HG03378 (cell line): Measurements from ENCODE around the gene ZNRD2.
"Not testable (repeated sequence)": the region's sequence is repeated elsewhere in the genome, so short reads cannot be mapped to it uniquely, and the experiment has no call there.

Source experiments
- ATAC-seq: cut with Tn5 transposase; IDR thresholded peaks from one replicate; pipeline ENCODE4 v1.9.1; 2021; ENCODE audit warnings: mild to moderate bottlenecking, moderate library complexity; ENCODE audit not compliant: unreplicated experiment

The ZNRD2 gene

DNA sequence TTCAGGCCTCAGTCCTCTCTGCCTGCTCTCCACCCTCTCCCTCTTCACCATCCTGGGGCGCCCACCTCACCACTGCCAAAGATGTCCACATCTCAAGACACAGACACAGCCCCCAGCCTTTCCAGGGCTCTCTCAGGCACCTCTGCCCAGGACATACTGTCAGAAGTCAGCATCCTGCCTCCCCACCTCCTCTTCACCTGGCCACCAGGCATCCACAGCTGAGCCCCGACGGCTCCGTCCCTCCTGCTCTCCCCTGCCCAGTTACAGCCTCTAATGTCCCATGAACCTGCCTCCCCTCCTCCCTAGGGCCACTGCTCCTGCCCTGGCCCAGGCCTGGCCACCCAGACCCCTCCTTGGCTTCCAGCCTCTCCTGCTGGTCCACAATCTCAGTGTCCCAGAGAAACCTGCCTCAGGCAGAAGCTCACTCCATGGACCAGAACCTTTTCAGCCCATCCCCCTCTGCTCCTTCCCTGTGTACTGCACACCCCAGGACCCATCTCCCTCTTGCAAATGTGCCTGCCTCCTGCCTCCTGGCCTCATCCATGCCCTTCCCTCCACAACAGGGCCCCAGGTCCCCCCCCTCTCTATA is 15.3 kb upstream of the ZNRD2 start:
- ATAC-seq: no peak

- no peak for ATAC-seq
These were observed 14.5 kb upstream of the ZNRD2 start for GRCh38 chr11:65555693-65556231.

GRCh38 chr11:65556470-65557279 is 13.6 kb upstream of the ZNRD2 start:
- no peak for ATAC-seq

DNA sequence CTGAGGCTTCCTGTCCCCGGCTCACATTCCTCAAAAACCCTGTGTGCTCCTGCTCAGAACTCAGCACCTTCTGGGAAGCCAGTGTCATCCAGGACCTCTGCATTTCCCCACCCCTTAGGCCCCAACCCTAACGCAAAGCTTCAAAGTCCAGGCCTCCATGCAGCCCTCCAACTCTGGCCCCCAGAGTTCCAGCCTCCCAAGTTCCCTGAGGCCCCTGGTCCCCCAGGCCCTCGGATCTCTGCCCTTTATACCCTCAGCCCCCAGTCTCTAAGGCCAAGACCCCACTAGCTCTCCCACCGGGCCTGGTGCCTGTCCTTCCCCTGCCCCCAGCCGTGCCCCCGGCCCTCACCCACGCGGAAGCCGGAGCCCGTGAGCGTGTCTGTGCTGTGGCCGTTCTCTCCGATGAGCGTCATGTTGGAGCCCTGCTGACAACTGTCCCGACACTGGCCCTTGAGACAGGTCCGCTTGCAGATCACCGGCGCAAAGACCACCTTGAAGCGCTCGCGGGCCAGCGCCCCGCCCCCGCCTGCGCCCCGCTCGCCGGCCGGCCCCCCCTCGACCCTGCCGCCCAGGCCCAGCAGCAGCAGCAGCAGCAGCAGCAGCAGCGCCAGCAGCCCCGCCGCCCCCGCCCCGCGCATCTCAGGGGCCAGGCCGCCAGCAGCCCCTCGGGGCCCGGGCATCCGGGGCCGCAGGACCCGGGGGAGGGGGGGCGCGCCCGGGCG is 12.8 kb upstream of the ZNRD2 start:
- no peak for ATAC-seq

- ATAC-seq: no peak
These were observed 12.0 kb upstream of the ZNRD2 start, which contains the start of gene LTBP3 for GRCh38 chr11:65558002-65558929. Gene LTBP3 (minus strand): TSS chr11:65558359. CDS start chr11:65557959, 400 bp downstream.

DNA sequence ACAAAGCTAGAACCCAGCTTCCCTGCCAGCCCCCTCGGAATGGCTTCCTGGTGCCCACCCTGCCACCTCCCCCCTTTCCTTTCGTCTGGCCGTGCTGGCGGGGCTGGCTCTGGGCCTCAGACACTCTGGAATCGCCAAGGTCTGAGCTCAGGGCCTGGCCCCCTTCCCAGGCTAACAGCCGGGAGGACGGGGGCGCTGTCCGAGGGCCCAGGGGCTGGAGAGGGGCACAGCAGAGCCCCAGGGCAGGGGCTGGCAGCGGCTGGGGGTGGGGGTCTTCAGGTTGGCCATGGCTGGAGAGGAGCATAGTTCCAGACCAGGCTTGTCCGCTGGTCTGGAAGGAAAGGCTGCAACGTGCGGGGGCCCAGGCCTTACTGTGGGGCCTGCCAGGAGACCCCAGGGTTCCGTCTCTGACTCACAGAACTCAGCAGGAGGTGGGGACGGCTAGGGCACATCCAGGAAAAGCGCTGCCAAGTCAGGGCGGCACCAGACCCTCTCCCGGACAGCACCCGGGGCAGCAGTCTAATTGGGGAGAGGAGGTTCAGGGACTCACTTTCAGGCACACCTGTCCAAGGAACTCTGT is 11.3 kb upstream of the ZNRD2 start:
- no peak for ATAC-seq

GRCh38 chr11:65559535-65559934 is 10.7 kb upstream of the ZNRD2 start:
- ATAC-seq: no peak

DNA sequence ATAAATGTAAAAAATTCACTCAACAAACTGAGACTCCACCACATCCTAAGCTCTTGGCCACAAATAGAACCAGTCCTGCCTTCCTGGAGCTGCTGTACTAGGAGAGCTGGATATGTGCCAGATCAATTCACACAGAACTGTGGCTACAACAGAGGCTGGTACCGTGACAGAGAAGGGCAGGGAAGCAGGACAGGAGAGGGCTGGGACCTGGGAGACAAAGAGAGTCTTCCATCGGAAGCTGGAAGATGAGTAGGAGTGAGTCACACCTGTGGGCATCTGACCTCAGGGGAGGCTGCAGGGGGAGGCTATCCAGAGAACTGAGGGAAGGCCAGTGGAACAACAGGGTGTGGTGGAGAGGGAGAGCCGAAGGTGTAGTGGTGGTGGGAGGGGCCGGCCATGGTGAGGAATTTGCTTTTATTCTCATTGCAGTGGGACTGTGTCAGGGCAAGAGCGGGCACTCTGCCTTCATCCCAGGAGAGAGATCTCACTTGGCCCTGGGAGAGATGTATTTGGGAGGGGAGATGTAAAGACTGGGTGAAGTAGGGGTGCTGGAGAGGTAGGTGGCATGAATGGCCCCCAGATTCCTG is 10.2 kb upstream of the ZNRD2 start:
- ATAC-seq: no peak

DNA sequence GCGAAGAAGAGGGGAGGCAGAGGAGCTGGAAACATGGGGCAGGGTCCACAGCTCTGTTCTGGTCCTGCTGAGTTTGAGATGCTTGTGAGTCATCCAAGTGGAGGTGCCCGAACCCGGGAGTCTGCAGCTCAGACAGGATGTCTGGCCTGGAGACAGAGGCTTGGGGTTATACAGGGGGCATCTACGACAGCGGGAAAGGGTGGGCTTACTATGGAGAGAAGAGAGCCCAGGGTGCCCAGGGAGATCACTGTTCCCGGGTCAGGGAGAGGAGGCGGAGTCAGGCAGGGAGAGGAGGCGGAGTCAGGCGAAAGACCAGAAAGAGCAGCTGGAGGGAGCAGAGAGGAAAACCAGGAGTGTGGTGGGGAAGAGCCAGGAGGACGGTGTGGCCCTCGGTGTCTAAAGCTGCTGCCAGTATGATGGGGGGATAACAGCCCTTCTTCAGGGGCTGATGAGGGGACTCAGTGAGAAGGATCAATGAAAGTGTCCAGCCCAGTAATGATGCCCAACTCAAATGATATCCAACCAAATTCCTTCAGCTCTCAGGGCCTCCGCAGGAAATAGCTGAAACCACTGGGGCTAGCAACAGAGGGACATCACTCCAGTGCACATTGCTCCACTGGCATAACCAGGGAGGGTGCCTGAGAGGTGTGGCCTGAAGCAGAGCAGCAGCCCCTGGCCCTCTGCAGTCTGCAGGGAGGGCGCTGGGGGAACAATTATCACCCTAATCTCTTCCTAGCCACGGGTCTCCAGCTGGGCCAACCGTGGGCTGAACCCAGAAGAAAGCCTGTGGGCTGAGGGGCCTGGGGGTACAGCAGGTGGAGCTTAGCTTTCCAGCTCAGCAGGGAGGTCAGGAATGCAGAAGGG is 9.5 kb upstream of the ZNRD2 start:
- no peak for ATAC-seq

DNA sequence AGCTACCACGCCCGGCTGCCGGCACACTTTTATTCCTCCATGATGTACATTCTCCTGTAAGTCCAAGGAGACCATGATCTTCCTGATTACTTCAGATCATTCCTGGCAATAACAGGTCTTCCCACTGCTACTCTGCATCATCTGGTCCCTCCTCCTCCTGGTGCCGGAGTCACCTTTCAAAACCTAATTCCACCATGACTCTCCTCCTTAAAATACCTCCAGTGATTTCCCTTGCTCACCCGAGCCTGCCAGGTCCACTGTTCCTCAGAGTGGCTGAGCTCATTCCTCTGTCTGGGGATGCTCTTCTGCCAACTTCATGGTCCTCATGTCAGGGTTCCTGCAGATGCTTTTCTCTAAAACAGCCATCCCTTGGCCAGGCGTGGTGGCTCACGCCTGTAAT is 8.3 kb upstream of the ZNRD2 start:
- no peak for ATAC-seq

- ATAC-seq: no peak
These were observed 7.5 kb upstream of the ZNRD2 start for GRCh38 chr11:65562788-65563187.

- no peak for ATAC-seq
These were observed 6.7 kb upstream of the ZNRD2 start for GRCh38 chr11:65563601-65564000.

GRCh38 chr11:65564879-65565559 is 5.3 kb upstream of the ZNRD2 start:
- not testable (repeated sequence) for ATAC-seq

GRCh38 chr11:65565624-65566453 is 4.4 kb upstream of the ZNRD2 start:
- no peak for ATAC-seq

- ATAC-seq: peak; percentile 2
These were observed 909 bp upstream of the ZNRD2 start for GRCh38 chr11:65569164-65569972.

DNA sequence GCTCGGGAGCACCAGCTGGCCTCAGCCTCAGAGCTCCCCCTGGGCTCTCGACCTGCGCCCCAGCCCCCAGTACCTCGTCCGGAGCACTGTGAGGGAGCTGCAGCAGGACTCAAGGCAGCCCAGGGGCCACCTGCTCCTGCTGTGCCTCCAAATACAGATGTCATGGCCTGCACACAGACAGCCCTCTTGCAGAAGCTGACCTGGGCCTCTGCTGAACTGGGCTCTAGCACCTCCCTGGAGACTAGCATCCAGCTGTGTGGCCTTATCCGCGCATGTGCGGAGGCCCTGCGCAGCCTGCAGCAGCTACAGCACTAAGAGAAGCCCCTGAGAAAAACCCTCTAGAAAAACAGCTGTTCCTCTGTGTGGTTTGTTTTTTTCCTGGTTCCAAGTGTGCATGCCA is 1.1 kb downstream of the ZNRD2 start:
- no peak for ATAC-seq

DNA sequence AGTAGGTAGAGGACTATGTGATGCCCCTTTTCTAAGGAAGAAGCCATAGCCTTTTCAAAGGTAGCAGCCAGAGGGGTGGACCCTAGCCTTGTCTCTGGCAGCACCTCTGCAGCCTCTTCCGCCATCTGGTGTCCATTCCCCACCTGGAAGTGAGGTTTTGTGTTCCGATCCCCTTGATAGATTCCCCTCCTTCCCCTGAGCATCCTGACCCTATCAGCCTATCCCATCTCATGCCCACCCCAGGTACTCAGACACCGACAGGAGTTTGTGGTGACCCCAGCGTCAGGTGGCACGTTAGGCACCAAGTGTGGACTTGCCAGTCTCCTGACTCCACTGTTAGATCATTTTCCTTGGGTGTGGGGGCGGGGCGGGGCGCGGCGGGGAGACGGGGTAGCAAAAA is 1.7 kb downstream of the ZNRD2 start:
- ATAC-seq: no peak
